ENCODE measurements around the gene DDX41.
"Not testable (repeated sequence)": the region's sequence is repeated elsewhere in the genome, so short reads cannot be mapped to it uniquely, and the experiment has no call there.

The DDX41 gene

DNA sequence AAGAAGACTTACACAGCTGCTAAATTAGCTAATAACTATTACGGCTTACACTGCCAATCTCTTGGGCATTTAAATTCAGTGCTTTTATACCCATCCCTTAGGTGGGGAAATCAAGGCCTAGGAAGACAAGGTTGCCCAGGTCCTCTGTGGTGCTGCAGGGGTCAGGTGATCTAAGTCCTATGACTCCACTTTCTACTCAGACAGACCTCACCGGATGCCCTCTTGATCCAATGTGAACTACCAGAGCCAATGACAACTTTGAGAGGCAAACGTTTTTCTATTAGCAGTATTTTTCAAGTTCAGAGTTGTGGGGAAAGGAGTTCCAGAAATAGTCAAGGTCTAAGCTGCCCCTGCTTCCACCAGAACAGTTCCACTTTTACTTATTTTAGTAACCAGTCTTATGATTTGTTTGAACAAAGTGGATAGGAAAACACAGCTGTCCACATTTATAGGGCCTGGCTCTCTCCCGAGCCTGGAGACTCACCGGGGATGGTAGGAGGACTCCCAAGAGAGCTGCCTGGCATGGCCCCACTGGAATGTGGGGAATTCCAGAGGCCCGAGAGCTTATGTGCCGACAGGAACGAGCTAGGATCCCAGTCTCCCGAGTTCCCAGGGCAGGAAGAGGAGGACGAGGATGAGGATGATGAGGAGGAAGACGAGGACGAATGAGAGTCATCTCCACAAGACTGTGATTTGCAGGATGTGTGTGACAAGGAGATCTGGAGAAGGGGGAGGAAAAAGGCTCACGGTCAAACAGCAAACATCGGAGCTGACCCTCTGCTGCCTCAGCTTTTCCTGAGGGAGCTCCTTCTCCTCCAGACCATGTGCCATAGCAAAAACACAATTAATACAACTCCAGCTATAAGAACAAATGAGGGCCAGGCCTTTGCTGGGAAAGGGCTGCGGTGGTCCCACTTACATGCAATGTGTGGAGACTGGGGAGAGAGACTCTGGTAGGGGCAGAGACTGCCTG is 20.9 kb upstream of the DDX41 start:
- FAIRE-seq, result peak; percentile 85
- peak; percentile 86 for DNase-seq (ENCODE audit: low spot score)

DNA sequence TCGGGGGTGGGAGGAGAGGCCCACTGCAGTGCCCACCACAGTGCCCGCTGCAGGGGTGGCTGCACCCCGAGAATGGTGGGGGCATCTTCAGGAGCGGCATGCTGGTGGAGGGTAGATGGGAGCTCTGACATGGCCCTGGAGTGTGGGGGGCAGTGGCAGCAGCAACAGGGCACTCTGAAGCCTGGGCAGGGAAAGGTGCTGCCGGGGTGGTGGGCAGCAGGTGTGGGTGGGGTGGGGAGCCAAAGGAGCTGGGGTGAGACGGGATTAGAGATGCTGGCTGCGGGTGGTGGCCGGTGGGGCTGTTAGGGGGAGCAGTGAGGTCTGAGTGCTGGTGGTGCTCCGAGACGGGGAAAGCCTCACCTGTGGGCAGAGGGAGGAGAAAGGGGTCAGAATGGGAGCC is 19.6 kb upstream of the DDX41 start:
- no peak for DNase-seq (ENCODE audit: low spot score)
- FAIRE-seq, result no peak

DNA sequence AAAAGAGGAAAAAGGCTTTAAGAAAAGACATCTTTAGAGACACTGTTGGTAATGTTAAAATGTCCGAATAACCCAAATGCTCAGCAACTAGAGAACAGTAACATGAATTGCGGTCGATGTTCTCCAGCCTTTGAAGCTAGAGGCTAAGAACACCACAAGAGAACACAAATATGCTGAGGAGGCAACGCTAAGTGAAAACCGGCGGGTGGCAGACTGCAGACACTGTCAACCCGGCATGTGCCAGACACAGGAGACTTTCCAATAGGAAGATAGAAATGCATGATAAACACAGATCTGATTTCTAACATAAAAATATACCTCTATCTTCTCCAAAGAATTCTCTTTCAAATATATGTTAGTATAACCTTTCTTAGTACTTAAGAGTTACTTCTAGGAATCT is 18.4 kb upstream of the DDX41 start:
- DNase-seq (ENCODE audit: low spot score) (no peak), FAIRE-seq (no peak)

DNA sequence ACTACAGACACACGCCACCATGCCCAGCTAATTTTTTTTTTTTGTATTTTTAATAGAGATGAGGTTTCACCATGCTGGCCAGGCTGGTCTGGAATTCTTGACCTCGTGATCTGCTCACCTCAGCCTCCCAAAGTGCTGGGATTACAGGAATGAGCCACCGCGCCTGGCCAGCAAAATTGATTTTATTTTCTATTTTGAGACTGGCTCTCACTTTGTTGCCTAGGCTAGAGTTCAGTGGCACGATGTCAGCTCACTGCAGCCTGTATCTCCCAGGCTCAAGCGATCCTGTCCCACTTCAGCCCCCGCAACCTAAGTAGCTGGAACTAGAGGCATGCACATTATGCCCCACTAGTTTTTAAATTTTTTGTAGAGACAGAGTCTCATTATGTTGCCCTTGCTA is 17.7 kb upstream of the DDX41 start:
- not testable (repeated sequence) for FAIRE-seq; DNase-seq (ENCODE audit: low spot score)

DNA sequence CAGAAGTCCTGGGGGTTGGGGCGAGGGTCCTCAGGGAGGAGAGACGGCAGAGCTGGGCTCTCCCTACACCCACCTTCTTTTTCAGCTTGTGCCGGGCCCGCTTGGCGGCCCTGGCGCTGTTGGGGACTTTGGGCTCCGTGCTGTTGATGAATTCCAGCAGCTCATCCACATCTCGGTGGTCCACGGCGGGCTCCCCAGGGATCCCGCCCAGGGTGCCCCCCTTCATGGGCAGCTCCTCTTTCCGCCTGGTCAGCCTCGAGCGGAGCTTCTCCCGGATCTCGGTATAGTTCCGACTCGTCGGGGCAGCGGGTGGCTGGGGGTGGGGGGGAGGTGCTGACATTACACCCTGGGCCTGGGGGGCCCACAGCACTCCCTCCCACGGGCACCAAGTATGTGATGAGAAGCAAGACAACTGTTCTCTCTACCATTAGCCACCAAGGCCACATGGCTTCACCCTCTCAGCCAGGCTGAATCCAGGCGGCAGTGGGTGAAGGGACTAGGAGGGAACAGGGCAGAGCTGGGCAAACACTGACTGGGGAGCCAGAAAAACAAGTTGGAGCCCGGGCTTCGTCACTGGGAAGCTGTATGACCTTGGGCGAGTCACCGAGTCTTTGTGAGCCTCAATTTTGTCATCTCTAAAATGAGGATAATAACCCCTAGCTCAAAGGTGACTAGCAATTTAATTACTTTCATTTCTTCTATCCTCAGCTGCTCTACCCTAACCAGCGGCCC is 14.6 kb upstream of the DDX41 start:
- FAIRE-seq (no peak), DNase-seq (ENCODE audit: low spot score) (no peak)

DNA sequence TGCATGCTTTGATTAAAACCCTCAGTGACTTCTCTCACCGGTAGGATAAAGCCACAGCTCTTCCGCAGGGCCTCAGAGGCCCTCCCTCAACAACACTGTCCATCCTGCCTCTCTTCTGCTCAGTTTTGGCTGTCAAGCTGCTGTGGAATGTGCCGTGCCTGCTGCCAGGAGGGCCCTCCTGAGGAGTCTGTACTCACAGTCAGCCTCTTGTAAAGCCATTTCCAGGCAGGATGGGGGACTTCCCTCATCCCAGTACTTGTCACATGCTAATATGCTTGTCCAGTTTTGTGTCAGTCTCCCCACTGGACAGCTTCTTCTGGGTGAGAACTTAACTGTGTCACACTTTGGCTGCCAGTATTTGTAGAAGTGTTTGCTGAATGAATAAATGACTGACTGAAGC is 13.9 kb upstream of the DDX41 start:
- FAIRE-seq (no peak), DNase-seq (ENCODE audit: low spot score) (no peak)

DNA sequence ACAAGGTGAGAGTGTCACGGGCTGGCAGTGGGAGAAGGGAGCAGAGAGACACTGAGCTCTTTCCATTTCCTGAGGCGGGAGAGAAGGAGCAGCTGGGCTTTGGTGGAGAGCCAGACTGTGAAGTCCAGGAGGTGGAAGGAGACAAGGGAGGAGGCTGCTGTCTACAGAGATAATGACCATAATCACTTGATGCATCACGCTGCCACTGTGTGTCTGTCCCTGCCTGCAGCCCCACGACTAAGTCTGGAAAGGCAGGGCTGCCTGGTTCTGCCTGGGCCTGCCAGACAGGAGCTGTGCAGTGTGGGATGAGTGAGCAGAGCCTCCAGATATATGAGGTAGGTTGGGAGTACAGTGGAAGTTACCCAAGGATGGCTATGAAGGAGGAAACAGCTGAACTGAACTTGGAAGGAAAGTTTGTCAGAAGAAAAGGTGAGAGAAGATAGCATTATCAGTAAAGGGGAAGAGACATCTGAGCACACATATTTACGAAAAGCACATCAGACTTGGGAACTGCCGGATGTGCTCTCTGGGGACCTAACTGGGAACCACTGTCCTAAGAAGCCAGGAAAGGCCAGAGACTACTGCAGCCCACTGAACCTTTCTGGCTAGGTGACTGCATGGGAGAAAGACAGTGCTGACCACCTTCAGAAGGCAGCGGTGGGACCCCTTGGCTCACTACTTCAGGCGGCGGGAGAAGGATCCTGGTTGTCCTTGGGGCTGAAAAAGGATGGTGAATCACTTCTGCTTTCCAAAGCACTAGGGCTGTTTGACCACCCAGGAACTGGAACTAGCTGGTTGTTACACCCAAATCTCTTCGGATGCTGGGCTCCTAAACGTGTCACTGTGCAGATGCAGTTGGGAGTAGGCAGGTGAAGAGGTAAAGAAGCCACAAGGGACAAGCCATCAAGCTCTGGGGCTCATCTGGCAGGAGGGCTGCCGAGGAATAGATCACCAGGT is 12.8 kb upstream of the DDX41 start:
- DNase-seq (ENCODE audit: low spot score), result no peak
- no peak for FAIRE-seq

DNA sequence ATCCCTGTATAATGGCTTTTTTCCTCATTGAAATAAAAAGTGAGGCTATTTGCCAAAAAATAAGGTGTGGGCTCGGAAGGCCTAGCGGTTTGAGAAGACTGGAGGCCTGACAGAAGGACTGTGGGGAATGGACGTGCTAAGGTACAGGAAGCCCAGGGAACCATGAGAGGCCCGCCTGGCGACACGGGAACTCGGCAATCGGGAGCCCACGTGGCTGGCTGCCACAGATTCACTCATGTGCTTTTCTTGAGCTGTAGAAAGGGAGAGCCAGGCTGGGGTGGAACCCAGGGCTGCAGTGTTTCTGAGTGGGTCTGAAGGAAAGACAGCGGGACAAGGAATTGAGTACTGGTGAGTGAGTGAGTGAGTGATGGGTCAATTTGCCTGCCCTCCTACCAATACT is 11.9 kb upstream of the DDX41 start:
- FAIRE-seq (no peak), DNase-seq (ENCODE audit: low spot score) (no peak)

DNA sequence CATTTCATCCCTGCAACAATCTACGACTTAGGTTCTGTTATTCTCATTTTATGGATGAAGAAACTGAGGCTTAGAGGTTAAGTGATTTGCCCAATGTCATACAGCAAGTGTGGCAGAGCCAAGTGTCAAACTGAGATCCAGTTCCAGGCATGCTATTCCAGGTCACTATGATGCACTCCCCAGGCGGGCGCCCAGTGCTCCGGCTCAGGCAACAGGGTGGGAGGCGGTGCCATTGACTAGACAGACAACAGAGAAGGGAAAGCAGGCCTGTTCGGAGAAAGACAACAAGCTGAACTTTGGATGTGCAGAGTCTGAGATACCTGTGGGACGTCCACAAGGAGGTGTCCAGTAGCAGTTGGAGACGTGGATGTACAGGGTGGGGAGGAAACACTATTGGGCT is 10.8 kb upstream of the DDX41 start:
- no peak for DNase-seq (ENCODE audit: low spot score)
- FAIRE-seq, result no peak

DNA sequence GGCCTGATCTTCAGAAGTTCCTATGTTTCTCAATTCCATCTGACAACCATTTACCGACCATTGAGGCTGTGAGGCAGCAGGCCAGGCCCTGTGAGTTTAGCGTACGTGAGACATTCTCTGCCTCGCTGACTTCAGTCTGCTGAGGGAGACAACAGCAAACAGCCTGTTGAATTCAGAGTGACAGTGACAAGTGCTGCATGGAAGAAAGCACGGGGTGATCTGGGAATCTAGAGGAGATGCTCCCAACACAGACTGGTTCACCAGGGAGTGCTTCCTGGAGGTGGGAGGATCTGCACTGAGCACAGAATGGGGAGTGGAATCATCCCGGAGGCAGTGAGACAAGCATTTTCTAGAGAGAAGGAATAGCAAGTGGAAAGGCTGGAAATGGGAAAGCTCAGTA is 10.0 kb upstream of the DDX41 start:
- no peak for FAIRE-seq

DNA sequence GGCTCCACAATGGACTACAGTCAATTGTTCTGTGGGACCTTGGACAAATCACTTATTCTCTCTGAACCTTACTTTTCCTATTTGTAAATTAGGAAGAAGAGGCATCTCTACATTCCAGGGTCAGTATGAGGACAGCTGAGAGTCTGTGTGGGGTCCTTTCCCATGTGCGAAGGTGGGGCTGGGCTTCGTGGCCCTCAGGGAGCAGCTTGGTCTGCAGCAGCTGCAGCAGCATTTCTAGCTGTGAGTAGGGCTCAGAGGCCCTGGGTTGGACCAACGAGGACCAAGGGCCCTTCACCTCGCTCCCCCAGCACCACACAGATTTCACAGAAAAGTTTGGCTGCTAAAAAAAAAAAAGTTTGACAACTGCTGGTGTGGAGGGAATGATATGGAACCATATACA is 9.4 kb upstream of the DDX41 start:
- DNase-seq (ENCODE audit: low spot score) (no peak), FAIRE-seq (no peak)

More for the DNA sequence above, 10.0 kb upstream of the DDX41 start:
- no peak for DNase-seq (ENCODE audit: low spot score)

DNA sequence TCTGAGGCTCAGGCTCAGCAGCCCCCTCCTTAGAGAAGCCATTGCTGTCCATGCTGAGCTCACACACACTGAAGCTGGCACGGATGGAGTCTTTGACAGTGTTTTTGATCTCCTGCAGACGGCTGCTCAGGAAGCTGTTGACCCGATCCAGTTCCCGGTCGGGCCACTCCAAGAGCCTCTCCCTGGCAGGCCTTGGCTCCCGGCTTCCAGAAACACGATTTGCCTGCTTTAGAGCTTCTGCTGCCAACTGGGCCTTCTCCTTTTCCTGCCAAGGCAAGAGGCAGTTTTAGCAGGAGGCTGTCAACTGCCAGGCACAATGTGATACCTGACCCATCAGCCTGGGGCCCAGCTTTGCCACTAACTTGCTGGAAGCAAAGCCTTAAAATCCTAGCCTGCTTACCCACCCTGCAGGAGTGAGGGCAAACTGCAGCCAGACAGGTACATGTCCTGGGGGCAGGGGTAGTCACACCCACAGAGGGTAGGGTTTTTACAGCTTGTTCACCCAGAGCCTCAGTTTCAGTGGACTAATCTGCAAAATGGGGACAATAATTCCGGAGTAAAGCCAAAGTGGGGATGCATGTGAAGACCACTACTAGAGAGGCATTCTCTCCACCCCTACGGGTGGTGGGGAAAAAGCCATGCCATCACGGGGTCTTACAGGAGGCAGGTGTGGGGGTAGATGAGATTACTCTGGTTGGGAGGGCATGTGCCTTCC is 8.3 kb upstream of the DDX41 start:
- no peak for DNase-seq (ENCODE audit: low spot score)
- FAIRE-seq, result no peak

DNA sequence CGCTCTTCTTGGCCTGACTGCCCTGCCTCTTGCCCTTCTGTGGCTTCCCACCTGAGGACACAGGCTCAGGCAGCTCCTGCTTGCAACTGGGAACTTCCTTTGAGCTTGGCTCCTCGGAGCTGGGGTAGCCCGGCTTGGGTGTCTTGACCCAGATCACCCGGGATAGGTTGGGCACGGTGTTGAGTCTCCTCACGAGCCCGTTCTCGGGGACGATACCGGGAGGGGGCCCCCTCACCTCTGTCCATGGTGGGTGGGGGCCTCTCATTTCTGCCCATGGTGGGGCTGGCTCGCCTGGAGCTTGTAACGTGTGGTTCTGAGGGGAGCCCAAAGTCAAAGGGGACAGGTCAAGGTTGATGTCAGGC is 7.8 kb upstream of the DDX41 start:
- DNase-seq (ENCODE audit: low spot score), result no peak
- FAIRE-seq, result no peak

DNA sequence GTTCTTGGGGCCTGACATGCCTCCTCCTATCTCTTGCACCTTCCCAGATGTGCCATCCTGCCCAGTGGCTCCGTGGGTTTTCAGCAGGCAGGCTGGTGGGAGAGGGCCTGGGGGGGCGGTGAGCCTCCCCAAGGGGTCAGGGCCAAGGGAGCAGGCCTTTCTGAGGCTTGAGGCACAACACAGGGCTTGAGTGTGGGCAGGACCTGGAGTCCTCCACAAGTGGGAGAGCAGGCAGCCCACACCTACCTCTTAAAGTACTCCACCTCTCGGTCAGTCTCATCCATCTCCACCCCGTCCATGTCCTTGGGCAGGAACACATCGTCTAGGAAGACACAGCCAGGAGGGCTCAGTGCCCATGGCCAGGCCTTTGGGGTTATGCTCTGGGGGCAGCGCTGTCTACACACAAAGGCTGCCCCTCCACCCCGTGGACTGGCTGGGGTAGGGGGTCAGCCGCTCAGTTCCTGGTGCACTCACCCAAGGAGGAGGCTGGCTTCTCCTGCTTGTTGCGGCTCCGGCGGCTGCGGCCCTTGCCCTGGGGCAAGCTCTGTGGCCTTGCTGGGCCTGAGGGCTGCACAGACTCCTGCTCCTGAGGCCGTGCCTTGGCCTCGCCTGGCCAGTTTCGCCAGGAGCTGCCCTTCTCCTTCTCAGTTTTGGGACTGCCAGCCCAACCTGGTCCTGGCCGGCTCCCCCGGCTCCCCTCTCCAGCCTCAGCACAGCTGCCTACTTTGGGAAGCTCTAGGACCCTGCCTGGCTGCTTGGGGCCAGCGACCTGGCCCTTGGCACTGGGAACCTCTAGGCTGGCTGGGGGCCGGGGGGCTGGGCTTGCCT is 7.2 kb upstream of the DDX41 start:
- DNase-seq (ENCODE audit: low spot score) (no peak), FAIRE-seq (no peak)

DNA sequence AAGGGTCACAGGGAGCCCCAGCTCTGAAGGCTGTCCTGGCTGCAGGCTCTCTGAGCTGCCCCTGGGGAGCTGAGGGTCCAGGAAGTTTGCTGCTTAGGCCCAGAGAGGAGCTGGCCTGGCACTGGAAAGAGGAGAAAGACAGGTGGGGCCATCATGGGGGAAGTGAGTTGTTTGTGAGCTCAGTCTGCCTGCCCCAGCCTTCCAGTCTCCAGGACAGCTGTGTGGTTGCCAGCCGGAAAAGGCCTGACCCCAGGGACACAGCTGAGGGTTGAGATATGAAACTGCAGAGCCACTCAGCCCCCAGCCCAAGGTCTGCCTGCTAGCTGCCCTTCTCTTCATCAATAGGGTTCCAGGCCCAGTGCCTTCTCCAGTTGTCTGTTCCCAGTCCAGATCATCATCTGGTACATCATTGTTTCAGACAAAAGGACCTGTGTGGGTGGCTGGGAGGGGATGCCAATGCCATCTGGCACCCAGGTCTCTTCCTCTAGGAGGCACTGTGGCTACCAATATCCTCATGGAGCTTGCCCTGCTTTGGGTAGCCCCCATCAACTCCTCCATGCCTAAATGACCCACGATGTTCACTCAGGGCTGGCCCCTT is 4.3 kb upstream of the DDX41 start:
- DNase-seq (ENCODE audit: low spot score) (no peak), FAIRE-seq (no peak)

DNA sequence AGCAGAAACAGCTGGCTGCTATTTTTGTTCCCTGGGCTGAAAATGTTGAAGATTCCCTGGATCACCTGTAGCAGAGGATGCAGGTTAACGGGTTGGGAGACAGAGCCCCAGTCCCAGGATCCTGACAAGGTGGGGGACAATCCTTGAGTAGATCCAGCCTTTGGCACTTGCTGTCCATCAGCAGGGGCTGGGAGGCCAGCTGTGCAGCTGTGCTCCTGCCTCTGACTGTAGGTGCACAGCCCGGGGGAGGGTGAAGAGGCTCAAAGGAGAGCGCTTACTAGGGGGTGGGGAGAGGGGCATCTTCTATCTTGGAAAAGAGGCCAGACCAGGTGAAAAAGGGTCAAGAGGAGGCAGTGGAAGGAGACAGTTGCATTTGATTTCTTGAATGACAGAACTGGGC is 3.5 kb upstream of the DDX41 start:
- FAIRE-seq, result no peak
- no peak for DNase-seq (ENCODE audit: low spot score)

DNA sequence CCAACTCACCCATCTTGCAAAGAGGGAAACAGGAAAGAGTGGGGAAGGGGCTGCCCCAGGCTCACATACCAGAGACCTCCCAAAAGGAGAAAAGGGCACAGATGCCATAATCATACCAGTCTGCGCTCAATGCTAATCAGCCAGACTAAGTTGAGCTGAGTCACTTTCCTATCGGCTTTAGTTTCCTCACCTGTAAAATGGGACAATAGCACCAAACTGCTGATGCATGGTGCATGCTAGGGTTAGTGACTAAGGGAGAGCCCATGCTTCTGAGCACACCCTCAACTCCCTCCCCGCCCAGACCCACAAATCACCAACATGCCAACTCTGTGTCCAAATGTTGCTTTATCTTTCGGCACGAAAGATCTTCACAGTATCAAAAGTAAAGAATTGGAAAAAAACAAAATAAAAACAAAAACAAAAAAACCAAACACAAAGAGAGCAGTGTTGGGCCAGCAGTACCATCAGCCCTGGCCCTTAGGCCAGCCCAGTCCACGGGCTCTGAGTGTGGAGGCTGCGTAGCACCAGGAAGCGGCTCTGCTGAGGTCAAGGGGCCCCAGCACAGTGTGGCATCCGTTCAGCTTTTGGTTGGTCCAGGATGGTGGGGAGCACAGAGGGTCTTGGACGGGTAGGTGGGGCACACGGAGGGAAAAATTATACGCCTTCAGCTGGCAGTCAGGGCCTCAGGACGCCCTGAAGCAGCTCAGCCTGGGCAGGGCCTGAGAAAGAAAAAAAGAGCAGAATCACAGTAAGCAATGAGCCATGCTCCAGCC is 2.9 kb upstream of the DDX41 start:
- FAIRE-seq, result no peak

DNA sequence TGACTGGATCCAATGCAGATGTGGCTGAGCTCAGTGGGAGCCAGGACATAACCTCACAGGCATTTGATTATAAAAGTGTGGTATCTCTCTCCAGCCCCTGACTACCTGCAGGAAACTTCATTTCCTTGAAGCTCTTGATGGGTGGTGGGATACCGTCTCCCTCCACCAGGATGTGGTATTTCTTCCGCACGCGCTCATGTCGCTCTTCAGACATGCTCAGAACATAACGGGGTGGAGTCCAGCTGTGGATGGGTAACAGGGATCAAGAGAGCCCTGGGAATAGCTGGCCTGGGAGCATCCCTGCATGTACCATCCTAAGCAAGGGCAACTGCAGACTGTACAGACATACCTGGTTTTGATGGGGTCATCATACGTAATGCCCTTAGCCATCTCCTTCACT is 1.2 kb downstream of the DDX41 start:
- FAIRE-seq (no peak), DNase-seq (ENCODE audit: low spot score) (no peak)

More for the DNA sequence above, 2.9 kb upstream of the DDX41 start:
- no peak for DNase-seq (ENCODE audit: low spot score)

DNA sequence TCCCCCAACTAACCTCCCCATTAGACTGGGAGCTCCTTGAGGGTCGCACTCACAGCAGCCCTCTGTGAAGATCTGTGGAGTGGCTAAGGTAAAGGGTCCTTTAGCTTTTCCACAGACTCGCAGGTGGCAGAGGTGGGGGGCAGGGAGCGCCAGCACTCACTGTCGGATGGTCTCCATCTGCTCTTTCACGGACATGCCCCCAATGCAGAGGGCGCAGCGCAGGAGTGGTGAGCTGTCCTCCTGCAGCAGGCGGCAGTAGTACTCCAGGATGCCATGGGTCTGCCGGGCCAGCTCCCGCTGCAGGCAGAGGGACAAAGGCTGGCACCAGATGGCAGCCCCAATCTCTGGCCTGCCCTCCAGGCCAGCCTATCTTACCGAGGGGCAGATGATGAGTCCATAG is 2.2 kb downstream of the DDX41 start:
- DNase-seq (ENCODE audit: low spot score) (no peak), FAIRE-seq (no peak)

Measured in RCC 7860 (cell line).